HEK293T (cell line): Measurements from ENCODE around the gene TTC16.
"Not testable (repeated sequence)": the region's sequence is repeated elsewhere in the genome, so short reads cannot be mapped to it uniquely, and the experiment has no call there.

Experiments used
- BHLHE40 ChIP-seq: fragments of 450-650 bp; IDR thresholded peaks from 2 replicates; pipeline ENCODE4 v1.6.1; 2016; ENCODE audit warnings: mild to moderate bottlenecking, moderate library complexity, borderline replicate concordance
- NFRKB ChIP-seq: fragments of 450-650 bp; IDR thresholded peaks from 2 replicates; pipeline ENCODE4 v1.6.1; 2016; ENCODE audit warnings: mild to moderate bottlenecking, moderate library complexity
- SP1 ChIP-seq: fragments of 450-650 bp; IDR thresholded peaks from 2 replicates; pipeline ENCODE4 v1.6.1; 2017
- ZNF384 ChIP-seq: fragments of 450-650 bp; IDR thresholded peaks from 2 replicates; pipeline ENCODE4 v1.6.1; 2016

DNA sequence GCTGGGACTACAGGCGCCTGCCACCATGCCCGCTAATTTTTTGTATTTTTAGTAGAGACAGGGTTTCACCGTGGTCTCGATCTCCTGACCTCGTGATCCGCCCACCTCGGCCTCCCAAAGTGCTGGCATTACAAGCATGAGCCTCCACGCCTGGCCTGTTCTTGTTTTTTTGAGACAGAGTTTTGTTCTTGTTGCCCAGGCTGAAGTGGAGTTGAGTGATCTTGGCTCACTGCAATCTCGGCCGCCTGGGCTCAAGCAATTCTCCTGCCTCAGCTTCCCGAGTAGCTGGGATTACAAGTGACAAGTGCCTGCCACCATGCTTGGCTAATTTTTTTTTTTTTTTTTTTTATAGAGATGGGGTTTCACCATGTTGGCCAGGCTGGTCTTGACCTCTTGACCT is 40.9 kb downstream of the TTC16 start:
- TF ChIP-seq BHLHE40, NFRKB, ZNF384, SP1: not testable (repeated sequence)
